Lung (tissue), 12 donors: ENCODE data around the gene NPS. TPM values are rescaled to one million over a fixed set of nuclear protein-coding genes. Genes with fewer than 3 reads are reported as not detected.

Experiments
- ATAC-seq: fragments of 200-7000 bp; cut with Tn5 transposase; one replicate; pipeline ENCODE4 v1.9.1; 2020; ENCODE audit warnings: moderate number of reproducible peaks; ENCODE audit not compliant: insufficient read depth, low FRiP score
- DNase-seq, 3 donors: peaks; one replicate each; pipeline ENCODE4 v3.0.0-alpha.2; 2013 to 2017
- H3K27ac ChIP-seq, 2 donors: one replicate each; pipeline ENCODE4 v1.5.1; 2013; ENCODE audit warnings: mild to moderate bottlenecking in 2 of 2, moderate library complexity in 2 of 2, control low read depth in 1 of 2, inconsistent platforms in 1 of 2, low read depth in 1 of 2, low read length in 1 of 2
- H3K27me3 ChIP-seq, 3 donors: one replicate each; pipeline ENCODE4 v1.5.1; 2013; ENCODE audit warnings: low read length in 2 of 3; ENCODE audit not compliant: control insufficient read depth in 3 of 3, insufficient read depth in 3 of 3
- H3K36me3 ChIP-seq, 4 donors: one replicate each; pipeline ENCODE4 v1.5.1; 2013; ENCODE audit warnings: low read length in 4 of 4, mild to moderate bottlenecking in 1 of 4, moderate library complexity in 1 of 4; ENCODE audit not compliant: control insufficient read depth in 4 of 4, insufficient read depth in 4 of 4
- H3K4me1 ChIP-seq, 5 donors: one replicate each; pipeline ENCODE4 v1.5.1; 2013; ENCODE audit warnings: low read length in 5 of 5, mild to moderate bottlenecking in 2 of 5, moderate library complexity in 1 of 5; ENCODE audit not compliant: control insufficient read depth in 5 of 5, insufficient read depth in 5 of 5
- H3K4me3 ChIP-seq: one replicate; pipeline ENCODE4 v1.5.1; 2013; ENCODE audit warnings: mild to moderate bottlenecking, control low read depth, moderate library complexity
- H3K9ac ChIP-seq, 2 donors: one replicate each; pipeline ENCODE4 v1.5.1; 2013; ENCODE audit warnings: low read length in 2 of 2, control low read depth in 1 of 2; ENCODE audit not compliant: insufficient read depth in 1 of 2
- H3K9me3 ChIP-seq, 4 donors: one replicate each; pipeline ENCODE4 v1.5.1; 2013; ENCODE audit warnings: low read length in 3 of 4, mild to moderate bottlenecking in 1 of 4, moderate library complexity in 1 of 4; ENCODE audit not compliant: control insufficient read depth in 4 of 4, insufficient read depth in 3 of 4
- WGBS, 2 donors: extraction: QIAGEN DNeasy Blood & Tissue Kit; methylation state at CpG; one replicate each; pipeline ENCODE4 v1.1.7; 2013; 5-methylcytosine and 5-hydroxymethylcytosine counted together
- polyA plus RNA-seq, 2 donors: library from polyadenylated mRNA; stranded (reverse); fragments of 200-250 nt; gene quantifications; one replicate each; pipeline ENCODE4 v1.2.1, GENCODE V29; 2013
- total RNA-seq, 2 donors: library from RNA; depleted of rRNA in 1 of 2; stranded (reverse); fragments of >200 nt in 1 of 2; gene quantifications; one replicate each; pipeline ENCODE4 v1.2.1, GENCODE V29; 2014 to 2021
- TF ChIP-seq, protein P1 (sequence below): IDR thresholded peaks from 2 replicates; pipeline ENCODE4 v1.5.1; 2012; ENCODE audit warnings: mild to moderate bottlenecking; ENCODE audit errors: control extremely low read depth, extremely low read depth
- donor health status: control.
- donor health status: control.
- donor health status: Bipolar disorder and iron deficiency.
- donor health status: healthy.
- donor health status: DM: yes; HTN: yes; CAD: no.

The NPS gene
- total and polyA plus RNA-seq, 4 donors = not detected

DNA sequence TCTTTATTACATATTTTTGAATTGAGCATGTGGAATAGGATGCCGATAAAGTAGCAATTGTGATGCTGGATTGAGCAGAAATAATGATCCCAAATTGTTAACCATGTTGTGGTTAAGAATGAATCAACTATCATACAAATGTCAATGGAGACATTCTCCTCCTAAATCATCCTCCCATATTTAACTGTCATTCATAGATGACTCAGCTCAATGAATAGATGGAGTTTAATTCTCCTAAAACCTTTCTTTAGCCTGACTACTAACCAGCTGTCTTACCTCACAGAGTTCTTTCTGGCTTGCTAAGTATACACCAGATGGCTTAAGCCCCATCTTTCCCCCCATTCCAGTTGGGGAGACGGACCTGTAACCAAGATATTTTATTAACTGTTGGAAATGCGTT is 23.4 kb upstream of the NPS start:
- DNase-seq = no peak
- TF ChIP-seq, protein P1, sequence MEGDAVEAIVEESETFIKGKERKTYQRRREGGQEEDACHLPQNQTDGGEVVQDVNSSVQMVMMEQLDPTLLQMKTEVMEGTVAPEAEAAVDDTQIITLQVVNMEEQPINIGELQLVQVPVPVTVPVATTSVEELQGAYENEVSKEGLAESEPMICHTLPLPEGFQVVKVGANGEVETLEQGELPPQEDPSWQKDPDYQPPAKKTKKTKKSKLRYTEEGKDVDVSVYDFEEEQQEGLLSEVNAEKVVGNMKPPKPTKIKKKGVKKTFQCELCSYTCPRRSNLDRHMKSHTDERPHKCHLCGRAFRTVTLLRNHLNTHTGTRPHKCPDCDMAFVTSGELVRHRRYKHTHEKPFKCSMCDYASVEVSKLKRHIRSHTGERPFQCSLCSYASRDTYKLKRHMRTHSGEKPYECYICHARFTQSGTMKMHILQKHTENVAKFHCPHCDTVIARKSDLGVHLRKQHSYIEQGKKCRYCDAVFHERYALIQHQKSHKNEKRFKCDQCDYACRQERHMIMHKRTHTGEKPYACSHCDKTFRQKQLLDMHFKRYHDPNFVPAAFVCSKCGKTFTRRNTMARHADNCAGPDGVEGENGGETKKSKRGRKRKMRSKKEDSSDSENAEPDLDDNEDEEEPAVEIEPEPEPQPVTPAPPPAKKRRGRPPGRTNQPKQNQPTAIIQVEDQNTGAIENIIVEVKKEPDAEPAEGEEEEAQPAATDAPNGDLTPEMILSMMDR = no peak
- Histone ChIP-seq H3K4me1 (peaks cover 0 to 1% (median 0%) of the 10 kb centered on the region in 5 donors), H3K36me3 (no peaks in the 10 kb centered on the region), H3K27ac (no peak overlapping the region), H3K4me3 (no peak overlapping the region), H3K9ac (no peak overlapping the region), H3K9me3 (no peaks in the 10 kb centered on the region), H3K27me3 (no peaks in the 10 kb centered on the region)
- no peak for ATAC-seq
- 87% methylated on average over 3 of the region's 3 CpGs for WGBS, 2 donors

DNA sequence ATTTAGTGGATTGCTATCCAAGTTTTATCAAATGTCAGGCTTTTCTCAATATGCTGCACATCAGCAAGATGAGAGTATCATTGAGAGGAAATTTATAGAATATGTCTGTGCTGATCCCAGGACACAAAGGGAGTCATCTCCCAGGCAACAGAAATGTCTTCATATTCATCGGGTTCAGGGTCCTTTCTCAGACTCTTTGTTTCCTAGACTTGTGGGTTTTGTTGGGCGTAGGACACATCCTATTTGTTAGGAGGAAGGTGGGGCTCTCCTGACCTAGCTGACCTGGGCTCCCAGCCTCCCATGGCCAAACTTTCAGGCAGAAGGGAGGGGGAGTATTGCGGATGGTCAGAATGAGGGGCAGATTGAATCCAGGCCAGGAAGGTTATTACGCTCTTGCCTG is 22.9 kb upstream of the NPS start:
- no peak overlapping the region for H3K4me3 ChIP-seq
- TF ChIP-seq, protein P1 = no peak
- no peak overlapping the region for H3K27ac ChIP-seq
- DNase-seq (no peak), ATAC-seq (no peak)
- 84 to 90% methylated on average over 4 of the region's 4 CpGs for WGBS, 2 donors
- H3K9ac ChIP-seq = no peak overlapping the region
- H3K4me1 ChIP-seq = peaks cover 0 to 1% (median 0%) of the 10 kb centered on the region in 5 donors
- H3K9me3 ChIP-seq = no peaks in the 10 kb centered on the region
- H3K27me3 ChIP-seq = no peaks in the 10 kb centered on the region
- no peaks in the 10 kb centered on the region for H3K36me3 ChIP-seq

DNA sequence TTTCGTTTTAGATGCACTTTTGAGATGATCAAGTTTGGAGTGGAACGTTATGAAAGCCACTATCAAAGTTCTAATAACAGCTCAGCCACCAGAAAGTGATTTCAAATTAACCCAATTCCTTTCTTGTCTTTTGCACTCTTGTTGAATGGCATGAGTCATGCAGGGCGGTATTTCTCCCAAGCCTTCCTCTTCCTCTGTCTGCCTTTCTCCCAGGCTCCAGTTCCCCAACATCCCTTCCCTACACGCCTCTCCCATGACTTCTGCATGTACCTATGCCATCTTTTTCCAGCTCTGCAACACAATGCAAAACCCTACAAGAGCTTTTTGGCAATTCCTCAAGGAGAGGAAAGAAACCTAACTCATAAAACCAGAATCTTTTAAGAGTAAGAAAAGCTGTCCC is 21.8 kb upstream of the NPS start:
- H3K4me3 ChIP-seq = no peak overlapping the region
- DNase-seq = no peak
- TF ChIP-seq, protein P1 = no peak
- H3K27me3 ChIP-seq = no peaks in the 10 kb centered on the region
- WGBS, 2 donors = 61 to 78% methylated on average over 4 of the region's 4 CpGs
- peaks cover 0 to 1% (median 0%) of the 10 kb centered on the region in 5 donors for H3K4me1 ChIP-seq
- no peak overlapping the region for H3K9ac ChIP-seq
- H3K9me3 ChIP-seq = no peaks in the 10 kb centered on the region
- no peak overlapping the region for H3K27ac ChIP-seq
- H3K36me3 ChIP-seq = no peaks in the 10 kb centered on the region
- ATAC-seq = no peak

DNA sequence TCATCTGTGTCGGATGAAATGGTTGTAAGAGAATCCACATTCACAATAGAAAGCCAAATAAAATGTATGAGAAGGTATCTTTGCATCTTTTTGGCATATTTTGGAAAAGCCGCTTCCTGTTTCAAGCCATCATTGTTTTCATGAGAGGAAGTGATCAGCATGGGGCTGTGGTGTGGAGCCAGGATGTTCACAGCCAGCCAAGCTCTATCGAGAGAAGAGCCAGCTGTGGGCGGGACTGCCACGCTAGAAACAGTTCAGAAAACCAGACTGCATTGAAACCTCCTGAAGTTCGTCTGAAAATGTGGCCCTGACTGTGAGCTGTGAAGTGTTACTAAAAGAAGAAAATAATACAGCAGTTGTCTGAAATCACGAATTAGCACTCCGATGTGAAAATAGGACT is 21.2 kb upstream of the NPS start:
- peaks cover 0 to 1% (median 0%) of the 10 kb centered on the region in 5 donors for H3K4me1 ChIP-seq
- H3K9me3 ChIP-seq = no peaks in the 10 kb centered on the region
- H3K27ac ChIP-seq = no peak overlapping the region
- TF ChIP-seq, protein P1 = no peak
- no peak overlapping the region for H3K4me3 ChIP-seq
- no peak overlapping the region for H3K9ac ChIP-seq
- WGBS, 2 donors = 58 to 70% methylated on average over 8 of the region's 8 CpGs
- ATAC-seq (no peak), DNase-seq (peak; percentile 45 to 78 (median 61))
- H3K36me3 ChIP-seq = no peaks in the 10 kb centered on the region
- no peaks in the 10 kb centered on the region for H3K27me3 ChIP-seq
